GM18498 (cell line): ENCODE data around the gene PLA2G6.
"Not testable (repeated sequence)": the region's sequence is repeated elsewhere in the genome, so short reads cannot be mapped to it uniquely, and the experiment has no call there.

Experiments used
- ATAC-seq: cut with Tn5 transposase; IDR thresholded peaks from one replicate; pipeline ENCODE4 v1.9.1; 2021; ENCODE audit warnings: mild to moderate bottlenecking, moderate library complexity; ENCODE audit not compliant: unreplicated experiment

The PLA2G6 gene

GRCh38 chr22:38169116-38169515 is 12.5 kb downstream of the PLA2G6 start:
- ATAC-seq = no peak

- ATAC-seq = no peak
Measured at GRCh38 chr22:38167988-38168407, 13.6 kb downstream of the PLA2G6 start.

GRCh38 chr22:38165922-38166593 is 15.6 kb downstream of the PLA2G6 start:
- ATAC-seq = no peak

GRCh38 chr22:38164551-38164918 is 17.1 kb downstream of the PLA2G6 start:
- no peak for ATAC-seq

- ATAC-seq = no peak
Measured at GRCh38 chr22:38163844-38164550, 17.6 kb downstream of the PLA2G6 start.

- no peak for ATAC-seq
Measured at GRCh38 chr22:38162881-38163843, 18.5 kb downstream of the PLA2G6 start.

GRCh38 chr22:38155703-38156102 is 25.9 kb downstream of the PLA2G6 start:
- no peak for ATAC-seq

- ATAC-seq = not testable (repeated sequence)
Measured at GRCh38 chr22:38154563-38154915, 27.1 kb downstream of the PLA2G6 start.

- ATAC-seq = no peak
Measured at GRCh38 chr22:38153821-38154562, 27.6 kb downstream of the PLA2G6 start.

GRCh38 chr22:38151126-38151500 is 30.5 kb downstream of the PLA2G6 start:
- no peak for ATAC-seq

- ATAC-seq = no peak
Measured at GRCh38 chr22:38148245-38148644, 33.4 kb downstream of the PLA2G6 start.

GRCh38 chr22:38146166-38146565 is 35.5 kb downstream of the PLA2G6 start:
- not testable (repeated sequence) for ATAC-seq

GRCh38 chr22:38144025-38144405 is 37.6 kb downstream of the PLA2G6 start:
- ATAC-seq = no peak

- ATAC-seq = no peak
Measured at GRCh38 chr22:38142606-38143005, 39.0 kb downstream of the PLA2G6 start.

- no peak for ATAC-seq
Measured at GRCh38 chr22:38141217-38141973, 40.2 kb downstream of the PLA2G6 start.

- ATAC-seq = no peak
Measured at GRCh38 chr22:38139901-38140300, 41.7 kb downstream of the PLA2G6 start.

- ATAC-seq = no peak
Measured at GRCh38 chr22:38138961-38139360, 42.7 kb downstream of the PLA2G6 start.

- no peak for ATAC-seq
Measured at GRCh38 chr22:38137876-38138687, 43.5 kb downstream of the PLA2G6 start.

GRCh38 chr22:38136607-38137006 is 45.0 kb downstream of the PLA2G6 start:
- no peak for ATAC-seq
